SJCRH30 (cell line): ENCODE results near the gene AFF1. TPM values are rescaled to one million over a fixed set of nuclear protein-coding genes. Genes with fewer than 3 reads are reported as not detected.
A peak's percentile ranks its signal among the peaks of the same experiment; 100 is the strongest.

Source experiments
- DNase-seq, 2 experiments: peaks; one replicate each; pipeline ENCODE4 v3.0.0-alpha.2; 2015 to 2020
- H3K27ac ChIP-seq: fragments of 250-450 bp; sonication (Bioruptor Pico); 2 replicates; pipeline ENCODE4 v1.5.1; 2020; ENCODE audit warnings: mild to moderate bottlenecking, moderate library complexity
- H3K27me3 ChIP-seq: fragments of 250-450 bp; sonication (Bioruptor Pico); 2 replicates; pipeline ENCODE4 v1.5.1; 2020; ENCODE audit warnings: mild to moderate bottlenecking, moderate library complexity
- H3K36me3 ChIP-seq: fragments of 250-450 bp; sonication (Bioruptor Pico); 2 replicates; pipeline ENCODE4 v1.5.1; 2020; ENCODE audit warnings: mild to moderate bottlenecking, moderate library complexity
- H3K4me1 ChIP-seq: fragments of 250-450 bp; sonication (Bioruptor Pico); 2 replicates; pipeline ENCODE4 v1.5.1; 2020; ENCODE audit warnings: mild to moderate bottlenecking, moderate library complexity
- H3K4me3 ChIP-seq: fragments of 250-450 bp; sonication (Bioruptor Pico); 2 replicates; pipeline ENCODE4 v1.5.1; 2020; ENCODE audit warnings: mild to moderate bottlenecking, moderate library complexity
- H3K9me3 ChIP-seq: fragments of 250-450 bp; sonication (Bioruptor Pico); replicated peaks from 2 replicates; pipeline ENCODE4 v1.5.1; 2020; ENCODE audit warnings: mild to moderate bottlenecking, moderate library complexity
- total RNA-seq: library from RNA; depleted of rRNA; stranded (reverse); fragments of >200 nt; shearing (Covaris generic); gene quantifications from 2 replicates; pipeline ENCODE4 v1.2.3, GENCODE V29; 2014

The AFF1 gene
- total RNA-seq, 1 experiment from 2014 or later, result 16.1 TPM

- H3K4me1 ChIP-seq, result peaks cover 7% of the 10 kb centered on the region
- no peaks in the 10 kb centered on the region for H3K9me3 ChIP-seq
- no peak overlapping the region for H3K4me3 ChIP-seq
- DNase-seq, result no peak
- no peaks in the 10 kb centered on the region for H3K36me3 ChIP-seq
- H3K27me3 ChIP-seq, result no peaks in the 10 kb centered on the region
- no peak overlapping the region for H3K27ac ChIP-seq
Measured at GRCh38 chr4:86959588-86960500, 25.0 kb downstream of the AFF1 start.

- Histone ChIP-seq H3K9me3 (no peaks in the 10 kb centered on the region), H3K27me3 (no peaks in the 10 kb centered on the region), H3K4me3 (no peak overlapping the region), H3K27ac (no peak overlapping the region), H3K4me1 (peaks cover 7% of the 10 kb centered on the region), H3K36me3 (no peaks in the 10 kb centered on the region)
- peak in 1 of 2 experiments; percentile 17 for DNase-seq
Measured at GRCh38 chr4:86960557-86960961, 25.7 kb downstream of the AFF1 start.

- no peak overlapping the region for H3K4me3 ChIP-seq
- H3K27me3 ChIP-seq, result no peaks in the 10 kb centered on the region
- no peak overlapping the region for H3K27ac ChIP-seq
- H3K4me1 ChIP-seq, result peaks cover 7% of the 10 kb centered on the region
- DNase-seq, result no peak
- H3K36me3 ChIP-seq, result no peaks in the 10 kb centered on the region
- H3K9me3 ChIP-seq, result no peaks in the 10 kb centered on the region
Measured at GRCh38 chr4:86961116-86961515, 26.3 kb downstream of the AFF1 start.

- Histone ChIP-seq H3K4me1 (peaks cover 7% of the 10 kb centered on the region), H3K4me3 (no peak overlapping the region), H3K9me3 (no peaks in the 10 kb centered on the region), H3K27ac (no peak overlapping the region), H3K27me3 (no peaks in the 10 kb centered on the region), H3K36me3 (no peaks in the 10 kb centered on the region)
- DNase-seq, result peak; percentile 44 to 70
Measured at GRCh38 chr4:86961605-86962295, 26.9 kb downstream of the AFF1 start.

GRCh38 chr4:86963697-86964096 lies 28.9 kb downstream of the AFF1 start:
- Histone ChIP-seq H3K9me3 (no peaks in the 10 kb centered on the region), H3K27me3 (no peaks in the 10 kb centered on the region), H3K4me1 (peaks cover 7% of the 10 kb centered on the region), H3K27ac (no peak overlapping the region), H3K36me3 (no peaks in the 10 kb centered on the region), H3K4me3 (no peak overlapping the region)
- no peak for DNase-seq

- Histone ChIP-seq H3K4me3 (no peak overlapping the region), H3K9me3 (no peaks in the 10 kb centered on the region), H3K27me3 (no peaks in the 10 kb centered on the region), H3K36me3 (no peaks in the 10 kb centered on the region), H3K27ac (no peak overlapping the region), H3K4me1 (peaks cover 7% of the 10 kb centered on the region)
- no peak for DNase-seq
Measured at GRCh38 chr4:86965019-86965976, 30.5 kb downstream of the AFF1 start.

- no peak overlapping the region for H3K4me3 ChIP-seq
- H3K9me3 ChIP-seq, result no peaks in the 10 kb centered on the region
- no peak overlapping the region for H3K27ac ChIP-seq
- no peaks in the 10 kb centered on the region for H3K27me3 ChIP-seq
- no peak for DNase-seq
- no peaks in the 10 kb centered on the region for H3K36me3 ChIP-seq
- no peaks in the 10 kb centered on the region for H3K4me1 ChIP-seq
Measured at GRCh38 chr4:86967073-86967472, 32.3 kb downstream of the AFF1 start.

- DNase-seq, result no peak
- Histone ChIP-seq H3K4me1 (no peaks in the 10 kb centered on the region), H3K36me3 (no peaks in the 10 kb centered on the region), H3K4me3 (no peak overlapping the region), H3K9me3 (no peaks in the 10 kb centered on the region), H3K27me3 (no peaks in the 10 kb centered on the region), H3K27ac (no peak overlapping the region)
Measured at GRCh38 chr4:86967798-86968197, 33.0 kb downstream of the AFF1 start.

- Histone ChIP-seq H3K36me3 (no peaks in the 10 kb centered on the region), H3K27me3 (no peaks in the 10 kb centered on the region), H3K4me1 (no peaks in the 10 kb centered on the region), H3K27ac (no peak overlapping the region), H3K4me3 (no peak overlapping the region), H3K9me3 (no peaks in the 10 kb centered on the region)
- DNase-seq, result no peak
Measured at GRCh38 chr4:86968547-86968946, 33.7 kb downstream of the AFF1 start.

- H3K4me1 ChIP-seq, result no peaks in the 10 kb centered on the region
- H3K27me3 ChIP-seq, result no peaks in the 10 kb centered on the region
- H3K9me3 ChIP-seq, result no peaks in the 10 kb centered on the region
- no peak overlapping the region for H3K27ac ChIP-seq
- peak in 1 of 2 experiments; percentile 26 for DNase-seq
- H3K4me3 ChIP-seq, result no peak overlapping the region
- H3K36me3 ChIP-seq, result no peaks in the 10 kb centered on the region
Measured at GRCh38 chr4:86970447-86971354, 35.9 kb downstream of the AFF1 start.

GRCh38 chr4:86971355-86971683 lies 36.5 kb downstream of the AFF1 start:
- DNase-seq, result no peak
- no peak overlapping the region for H3K27ac ChIP-seq
- H3K9me3 ChIP-seq, result no peaks in the 10 kb centered on the region
- H3K4me1 ChIP-seq, result no peaks in the 10 kb centered on the region
- no peak overlapping the region for H3K4me3 ChIP-seq
- no peaks in the 10 kb centered on the region for H3K27me3 ChIP-seq
- H3K36me3 ChIP-seq, result no peaks in the 10 kb centered on the region

- Histone ChIP-seq H3K27me3 (no peaks in the 10 kb centered on the region), H3K27ac (no peak overlapping the region), H3K36me3 (no peaks in the 10 kb centered on the region), H3K4me1 (no peaks in the 10 kb centered on the region), H3K9me3 (no peaks in the 10 kb centered on the region), H3K4me3 (no peak overlapping the region)
- no peak for DNase-seq
Measured at GRCh38 chr4:86972997-86973396, 38.2 kb downstream of the AFF1 start.

- no peak overlapping the region for H3K4me3 ChIP-seq
Measured at GRCh38 chr4:86973668-86974067, 38.9 kb downstream of the AFF1 start.

GRCh38 chr4:86974551-86974994 lies 39.8 kb downstream of the AFF1 start:
- no peaks in the 10 kb centered on the region for H3K36me3 ChIP-seq
- H3K4me1 ChIP-seq, result no peaks in the 10 kb centered on the region
- no peaks in the 10 kb centered on the region for H3K27me3 ChIP-seq
- H3K9me3 ChIP-seq, result no peaks in the 10 kb centered on the region
- H3K4me3 ChIP-seq, result no peak overlapping the region
- no peak for DNase-seq
- no peak overlapping the region for H3K27ac ChIP-seq

More at GRCh38 chr4:86973668-86974067, 38.9 kb downstream of the AFF1 start:
- Histone ChIP-seq H3K27me3 (no peaks in the 10 kb centered on the region), H3K9me3 (no peaks in the 10 kb centered on the region), H3K27ac (no peak overlapping the region), H3K36me3 (no peaks in the 10 kb centered on the region), H3K4me1 (no peaks in the 10 kb centered on the region)
- DNase-seq, result no peak
